ENCODE measurements around the gene MUSTN1.

Gene MUSTN1

GRCh38 chr3:52798978-52799476 lies 35.8 kb downstream of the MUSTN1 start:
- no peaks in the 10 kb centered on the region for H3K27me3 ChIP-seq
- peak in 1 of 2 experiments; percentile 35 for TF ChIP-seq CTCF (IDR thresholded peaks at IDR 0.05)
- no peak overlapping the region for H3K4me3 ChIP-seq
- H3K36me3 ChIP-seq: peaks cover 8 to 20% (median 11%) of the 10 kb centered on the region in 3 donors
- H3K4me1 ChIP-seq: peaks cover 0 to 55% (median 31%) of the 10 kb centered on the region in 4 donors
- intact Hi-C loops (cut with DNase I; ENCODE audit: low total_unique reads): no loop called here
- H3K27ac ChIP-seq: peak overlapping the region; percentile 63 to 88
- no peaks in the 10 kb centered on the region for H3K9me3 ChIP-seq
- no peak for DNase-seq

- peaks cover 0 to 61% (median 36%) of the 10 kb centered on the region in 4 donors for H3K4me1 ChIP-seq
- peak overlapping the region; percentile 63 to 88 for H3K27ac ChIP-seq
- intact Hi-C loops (cut with DNase I; ENCODE audit: low total_unique reads): no loop called here
- TF ChIP-seq CTCF (IDR thresholded peaks at IDR 0.05): no peak
- H3K36me3 ChIP-seq: peaks cover 8 to 20% (median 11%) of the 10 kb centered on the region in 3 donors
- DNase-seq: no peak
- H3K4me3 ChIP-seq: no peak overlapping the region
- no peaks in the 10 kb centered on the region for H3K9me3 ChIP-seq
- H3K27me3 ChIP-seq: no peaks in the 10 kb centered on the region
Observed at GRCh38 chr3:52798376-52798977, 36.3 kb downstream of the MUSTN1 start.

GRCh38 chr3:52796411-52796810 lies 38.4 kb downstream of the MUSTN1 start:
- Histone ChIP-seq H3K4me3 (no peak overlapping the region), H3K27ac (peak overlapping the region; percentile 83 to 88), H3K36me3 (peaks cover 4 to 13% (median 9%) of the 10 kb centered on the region in 3 donors), H3K4me1 (peaks cover 0 to 61% (median 38%) of the 10 kb centered on the region in 4 donors), H3K9me3 (no peaks in the 10 kb centered on the region), H3K27me3 (no peaks in the 10 kb centered on the region)
- TF ChIP-seq CTCF (IDR thresholded peaks at IDR 0.05): no peak
- intact Hi-C loops (cut with DNase I; ENCODE audit: low total_unique reads): no loop called here
- DNase-seq: no peak

- peak overlapping the region; percentile 83 to 88 for H3K27ac ChIP-seq
- peak overlapping the region; percentile 27 to 35 for H3K4me3 ChIP-seq
- intact Hi-C loops (cut with DNase I; ENCODE audit: low total_unique reads): no loop called here
- no peaks in the 10 kb centered on the region for H3K27me3 ChIP-seq
- peaks cover 0 to 6% (median under 1%) of the 10 kb centered on the region in 3 donors for H3K36me3 ChIP-seq
- DNase-seq: no peak
- no peaks in the 10 kb centered on the region for H3K9me3 ChIP-seq
- no peak for TF ChIP-seq CTCF (IDR thresholded peaks at IDR 0.05)
- H3K4me1 ChIP-seq: peaks cover 0 to 61% (median 38%) of the 10 kb centered on the region in 4 donors
Observed at GRCh38 chr3:52795298-52795900, 39.4 kb downstream of the MUSTN1 start.

GRCh38 chr3:52794612-52795099 lies 40.2 kb downstream of the MUSTN1 start, which contains the start of gene ITIH3:
ITIH3 (plus strand) TSS chr3:52794796; CDS start chr3:52794804, 8 bp downstream.
- no peak for TF ChIP-seq CTCF (IDR thresholded peaks at IDR 0.05)
- no peaks in the 10 kb centered on the region for H3K9me3 ChIP-seq
- peak within 1 kb of the TSS; percentile 83 to 88 for H3K27ac ChIP-seq
- intact Hi-C loops (cut with DNase I; ENCODE audit: low total_unique reads): no loop called here
- no peaks in the 10 kb centered on the region for H3K27me3 ChIP-seq
- H3K36me3 ChIP-seq: peaks cover 0 to 6% (median 0%) of the 10 kb centered on the region in 3 donors
- H3K4me3 ChIP-seq: peak within 1 kb of the TSS; percentile 27 to 35
- peak; percentile 39 to 85 for DNase-seq
- H3K4me1 ChIP-seq: peaks cover 0 to 55% (median 38%) of the 10 kb centered on the region in 4 donors

Measured in tibial artery (tissue), 4 donors.